M059J (cell line): ENCODE results near the gene CAMSAP2. TPM values are rescaled to one million over a fixed set of nuclear protein-coding genes. Genes with fewer than 3 reads are reported as not detected.
"Not testable (repeated sequence)": the region's sequence is repeated elsewhere in the genome, so short reads cannot be mapped to it uniquely, and the experiment has no call there.

Experiments
- DNase-seq: peaks from one replicate; pipeline ENCODE4 v3.0.0-alpha.2; 2012; ENCODE audit warnings: low read depth
- total RNA-seq: library from RNA; depleted of rRNA; stranded (reverse); fragments of >200 nt; shearing (Covaris generic); gene quantifications from 2 replicates; pipeline ENCODE4 v1.2.3, GENCODE V29; 2014

Gene CAMSAP2
- total RNA-seq, 1 experiment from 2014 or later, result 24.3 TPM

DNA sequence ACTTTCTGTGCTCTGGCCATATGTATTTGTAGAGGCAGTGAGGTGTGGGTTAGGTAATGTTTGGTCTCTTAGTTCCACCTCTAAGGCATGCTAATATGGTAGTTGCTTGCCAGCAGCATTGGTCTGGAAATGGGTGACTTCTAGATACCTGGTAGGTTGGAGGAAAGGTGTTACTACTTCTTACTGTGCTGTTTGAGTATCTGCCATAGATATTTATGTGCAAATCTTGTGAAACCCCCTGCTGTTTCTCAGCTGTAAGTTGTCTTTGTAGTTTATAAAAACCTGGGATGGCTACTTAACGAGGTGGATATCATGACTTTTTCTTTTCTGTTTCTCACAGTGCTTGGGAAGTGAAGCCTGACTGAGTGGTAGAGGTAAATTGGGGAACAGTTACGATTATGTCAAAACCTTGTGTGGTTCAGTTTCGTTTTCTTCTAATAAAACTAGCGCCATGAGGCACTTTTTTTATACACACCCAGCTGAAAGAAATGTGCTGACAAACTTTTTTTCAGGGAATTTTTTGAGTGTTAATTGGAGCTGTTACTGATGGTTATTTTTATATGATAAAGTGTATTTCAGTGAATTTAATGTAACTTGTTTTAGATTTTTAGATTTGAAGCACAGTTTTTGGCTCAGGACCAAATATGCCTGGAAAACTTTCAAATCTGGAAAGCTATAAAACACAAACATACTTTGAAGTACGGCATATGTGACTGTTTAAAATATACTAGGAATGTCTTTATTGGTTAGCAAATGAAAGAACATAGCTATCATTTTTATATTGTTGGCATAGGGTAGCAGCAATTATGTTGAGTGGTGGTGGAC, 42.1 kb downstream of the CAMSAP2 start:
- peak; percentile 23 for DNase-seq

DNA sequence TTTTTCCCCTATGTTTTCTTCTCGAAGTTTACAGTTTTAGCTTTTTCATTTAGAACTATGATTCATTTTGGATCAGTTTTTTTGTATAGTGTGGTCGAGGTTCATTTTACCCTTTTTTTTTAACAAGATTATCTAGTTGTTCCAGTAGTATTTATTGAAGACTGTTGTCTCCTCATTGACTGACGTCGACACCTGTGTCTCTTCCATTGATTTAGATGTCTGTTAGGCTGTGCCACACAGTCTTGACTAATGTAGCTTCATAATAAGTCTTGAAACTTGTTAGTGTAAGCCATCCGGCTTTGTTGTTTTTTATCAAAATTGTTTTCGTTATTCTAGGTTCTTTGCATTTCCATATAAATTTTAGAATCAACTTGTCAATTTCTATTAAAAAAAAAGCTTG, 45.2 kb downstream of the CAMSAP2 start:
- DNase-seq, result no peak

- DNase-seq, result peak; percentile 7
These were observed 45.9 kb downstream of the CAMSAP2 start for GRCh38 chr1:200784576-200784975.

DNA sequence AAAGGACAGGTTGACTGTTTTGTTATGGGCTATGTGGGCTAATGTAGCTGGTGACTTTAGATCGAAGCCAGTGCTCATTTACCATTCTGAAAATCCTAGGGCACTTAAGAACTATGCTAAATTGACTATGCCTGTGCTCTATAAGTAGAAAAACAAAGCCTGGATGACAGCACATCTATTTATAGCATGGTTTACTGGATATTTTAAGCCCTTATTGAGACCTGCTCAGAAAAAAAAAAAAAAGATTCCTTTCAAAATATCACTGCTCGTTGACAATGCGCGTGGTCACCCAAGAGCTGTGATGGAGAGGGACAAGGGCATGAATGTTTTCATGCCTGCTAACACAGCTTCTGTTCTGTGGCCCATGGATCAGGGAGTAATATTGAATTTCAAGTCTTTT, 48.1 kb downstream of the CAMSAP2 start:
- DNase-seq, result no peak

GRCh38 chr1:200787896-200788387, 49.2 kb downstream of the CAMSAP2 start:
- DNase-seq, result no peak

- not testable (repeated sequence) for DNase-seq
These were observed 52.3 kb downstream of the CAMSAP2 start for GRCh38 chr1:200791012-200791411.

GRCh38 chr1:200793677-200794076, 55.0 kb downstream of the CAMSAP2 start:
- no peak for DNase-seq

GRCh38 chr1:200794506-200795065, 55.9 kb downstream of the CAMSAP2 start:
- DNase-seq, result peak; percentile 32

DNA sequence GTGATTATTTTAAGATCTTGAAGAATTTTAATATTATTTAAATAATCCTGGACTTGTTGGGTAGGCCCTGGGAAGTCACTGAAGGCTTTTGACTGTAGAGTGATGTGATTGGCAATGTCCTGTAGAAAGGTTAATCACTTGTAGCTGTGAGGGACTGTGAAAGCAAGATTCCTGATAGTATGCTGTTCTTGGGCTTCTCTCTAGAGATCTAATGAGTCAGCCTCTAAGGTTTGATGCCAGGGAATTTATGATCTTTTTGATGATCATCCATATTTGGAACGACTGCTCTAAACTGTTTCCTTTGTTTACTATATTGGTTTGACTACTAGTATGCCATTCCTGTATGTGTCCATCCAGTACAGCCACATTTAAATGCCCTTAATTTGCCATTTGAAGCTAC, 56.5 kb downstream of the CAMSAP2 start:
- peak; percentile 37 for DNase-seq

DNA sequence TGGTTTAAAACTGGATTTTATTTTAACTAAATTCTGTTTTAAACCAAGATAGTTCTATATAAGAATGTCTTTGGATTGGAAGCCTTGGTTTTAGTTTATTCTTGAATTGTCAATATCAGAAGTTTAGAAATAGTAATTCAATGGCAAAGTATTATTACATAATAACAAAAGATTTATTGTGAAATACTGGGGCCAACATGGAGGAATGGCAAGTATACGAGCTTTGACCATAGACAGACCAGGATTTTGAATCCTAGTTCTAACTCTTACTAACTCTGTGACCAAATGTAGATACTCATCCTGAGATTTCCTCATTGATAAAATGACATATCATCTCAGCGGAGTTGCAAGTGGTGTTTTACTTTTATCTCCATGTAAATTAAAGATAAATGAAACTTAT, 63.3 kb downstream of the CAMSAP2 start:
- no peak for DNase-seq

- DNase-seq, result peak; percentile 78
These were observed 64.3 kb downstream of the CAMSAP2 start for GRCh38 chr1:200802865-200803512.

- no peak for DNase-seq
These were observed 67.0 kb downstream of the CAMSAP2 start for GRCh38 chr1:200805719-200806118.

GRCh38 chr1:200808846-200809245, 70.2 kb downstream of the CAMSAP2 start:
- no peak for DNase-seq

- DNase-seq, result no peak
These were observed 73.0 kb downstream of the CAMSAP2 start for GRCh38 chr1:200811704-200812103.

- not testable (repeated sequence) for DNase-seq
These were observed 78.0 kb downstream of the CAMSAP2 start for GRCh38 chr1:200816624-200817224.

DNA sequence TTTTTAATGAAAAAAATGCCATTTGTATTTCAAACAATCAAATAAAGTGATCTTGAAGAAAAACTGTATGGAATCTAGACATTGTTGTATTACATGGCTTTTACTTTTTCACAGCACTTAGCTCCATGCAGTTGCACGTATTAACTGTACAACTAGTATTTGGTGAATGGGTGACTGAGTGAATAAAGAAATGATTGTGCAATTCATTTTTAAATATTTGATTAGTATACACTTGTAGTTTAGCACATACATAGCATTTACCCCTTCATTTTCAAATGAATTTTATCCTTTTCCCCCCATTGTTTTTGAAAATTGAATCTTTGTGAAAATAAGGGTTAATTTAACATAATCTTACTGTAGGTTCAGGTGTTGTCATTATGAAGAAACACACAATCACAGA, 79.6 kb downstream of the CAMSAP2 start:
- no peak for DNase-seq

- DNase-seq, result no peak
These were observed 81.0 kb downstream of the CAMSAP2 start for GRCh38 chr1:200819726-200820125.

DNA sequence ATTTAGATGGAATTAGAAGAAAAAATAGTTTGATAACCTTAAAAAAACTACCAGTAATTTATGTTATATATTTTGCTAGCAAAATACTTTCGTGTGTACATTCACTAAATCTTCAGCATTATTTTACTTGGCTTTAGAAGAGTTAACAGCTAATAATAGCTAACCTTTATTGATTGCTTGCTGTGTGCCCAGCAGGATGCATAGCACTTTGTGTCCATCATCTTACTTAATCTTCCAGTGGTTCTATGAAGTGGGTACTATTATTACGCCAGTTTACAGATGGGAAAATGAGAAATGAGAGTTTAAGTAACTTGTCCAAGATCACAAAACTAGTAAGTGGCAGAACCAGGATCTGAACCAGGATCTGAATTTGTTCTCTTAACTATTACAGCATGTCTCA, 92.4 kb downstream of the CAMSAP2 start:
- DNase-seq, result no peak

DNA sequence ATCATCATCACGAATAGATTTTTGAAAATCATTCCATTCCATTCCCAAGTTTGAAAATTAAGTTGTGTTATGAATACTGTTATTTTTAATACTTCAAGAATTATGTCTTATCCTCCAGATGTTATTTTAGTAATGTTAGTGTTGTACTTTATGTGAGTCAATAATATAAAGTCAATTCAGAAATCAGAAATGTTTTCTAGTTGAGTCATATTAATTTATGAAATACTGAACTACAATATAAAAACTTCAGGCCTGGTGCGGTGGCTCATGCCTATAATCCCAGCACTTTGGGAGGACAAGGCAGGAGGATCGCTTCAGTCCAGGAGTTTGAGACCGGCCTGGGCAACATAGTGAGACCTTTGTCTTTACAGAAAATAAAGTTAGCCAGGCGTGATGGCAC, 95.7 kb downstream of the CAMSAP2 start:
- DNase-seq, result no peak

- no peak for DNase-seq
These were observed 97.5 kb downstream of the CAMSAP2 start for GRCh38 chr1:200836213-200836612.

DNA sequence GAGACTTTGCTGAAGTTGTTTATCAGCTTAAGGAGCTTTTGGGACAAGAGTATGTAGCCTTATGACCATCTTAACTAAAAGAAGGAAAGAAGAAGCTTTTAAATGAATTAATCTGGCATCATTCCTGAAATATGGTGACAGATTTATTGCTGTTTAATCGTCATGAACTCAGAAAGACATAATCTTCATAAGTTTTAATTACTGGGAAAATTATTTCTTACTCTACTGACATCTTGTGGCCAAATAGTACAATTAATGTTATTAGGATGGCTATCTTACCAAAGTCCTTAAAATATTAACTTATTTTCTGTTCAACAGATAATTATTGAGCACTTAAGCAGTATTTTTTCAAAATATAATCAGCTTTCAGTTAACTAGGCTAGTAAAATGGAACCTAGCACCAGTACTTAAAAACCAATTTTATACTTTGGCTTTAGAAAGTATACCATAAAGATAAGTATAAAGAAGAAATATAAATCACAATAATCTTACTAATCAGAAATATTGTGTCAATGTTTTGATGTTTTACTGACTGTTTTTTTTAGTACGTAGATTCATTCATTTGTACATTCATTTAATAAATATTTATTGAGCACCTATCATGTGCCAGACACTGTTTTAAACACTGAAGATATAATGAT, 99.4 kb downstream of the CAMSAP2 start:
- DNase-seq, result peak; percentile 42
